SW480 (cell line): ENCODE results near the gene DCTPP1.

Source experiments
- DNase-seq: peaks from one replicate; pipeline ENCODE4 v3.0.0-alpha.2; 2016; ENCODE audit warnings: low spot score

The DCTPP1 gene

DNA sequence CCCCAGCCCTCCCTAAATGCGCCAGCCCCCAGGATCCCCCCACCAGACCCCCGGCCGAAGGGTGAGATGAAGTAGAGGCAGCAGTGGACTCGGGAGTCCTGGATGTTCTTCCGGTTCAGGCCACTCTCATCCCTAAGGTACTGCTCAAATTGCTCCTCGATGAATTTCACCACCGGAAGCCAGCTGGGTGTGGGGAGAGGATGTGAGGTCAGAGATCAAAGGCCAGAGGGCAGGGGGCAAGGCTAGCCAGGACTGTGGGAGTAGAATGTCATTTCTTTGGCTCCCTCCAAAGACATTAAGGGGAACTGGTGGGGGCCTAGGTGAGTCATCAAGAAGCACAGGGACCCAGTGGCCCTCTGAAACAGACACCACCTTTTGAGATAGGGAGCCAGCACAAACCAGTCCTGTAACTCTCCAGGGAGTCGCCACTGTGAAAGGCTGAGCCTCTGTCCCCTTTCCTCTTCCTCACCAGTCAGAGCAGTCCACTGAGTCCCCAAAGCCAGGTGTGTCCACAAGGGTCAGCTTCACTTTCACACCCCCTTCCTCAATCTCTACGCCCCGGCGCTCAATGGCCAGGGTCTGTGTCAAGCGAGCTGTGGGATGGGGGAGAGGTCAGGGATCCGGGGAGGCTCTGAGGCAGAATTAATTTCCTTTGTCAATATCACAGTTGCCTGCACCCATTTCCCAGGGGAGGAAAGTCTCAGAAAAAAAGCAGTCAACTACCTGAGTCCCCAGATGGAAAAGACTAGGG is 48.4 kb downstream of the DCTPP1 start:
- no peak for DNase-seq

DNA sequence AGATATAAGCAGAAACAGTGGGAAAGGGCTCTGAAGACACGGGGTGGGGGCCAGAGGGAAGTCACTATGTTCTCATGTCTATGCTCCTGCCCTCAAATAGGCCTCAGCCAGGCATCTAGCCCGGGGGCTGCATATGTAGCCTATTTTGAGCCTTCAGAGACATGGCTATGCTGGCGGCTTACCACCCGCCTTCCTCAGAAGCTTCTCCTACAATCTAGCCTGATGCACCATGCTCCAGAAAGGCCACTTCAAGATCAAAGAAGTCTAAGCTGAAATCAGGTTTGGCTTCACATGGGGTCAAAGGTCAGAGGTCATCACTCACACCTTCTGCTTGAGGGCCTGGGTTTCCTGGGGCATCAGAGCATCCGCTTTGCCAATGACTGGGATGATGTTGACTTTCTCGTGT is 49.0 kb downstream of the DCTPP1 start:
- DNase-seq, result no peak

DNA sequence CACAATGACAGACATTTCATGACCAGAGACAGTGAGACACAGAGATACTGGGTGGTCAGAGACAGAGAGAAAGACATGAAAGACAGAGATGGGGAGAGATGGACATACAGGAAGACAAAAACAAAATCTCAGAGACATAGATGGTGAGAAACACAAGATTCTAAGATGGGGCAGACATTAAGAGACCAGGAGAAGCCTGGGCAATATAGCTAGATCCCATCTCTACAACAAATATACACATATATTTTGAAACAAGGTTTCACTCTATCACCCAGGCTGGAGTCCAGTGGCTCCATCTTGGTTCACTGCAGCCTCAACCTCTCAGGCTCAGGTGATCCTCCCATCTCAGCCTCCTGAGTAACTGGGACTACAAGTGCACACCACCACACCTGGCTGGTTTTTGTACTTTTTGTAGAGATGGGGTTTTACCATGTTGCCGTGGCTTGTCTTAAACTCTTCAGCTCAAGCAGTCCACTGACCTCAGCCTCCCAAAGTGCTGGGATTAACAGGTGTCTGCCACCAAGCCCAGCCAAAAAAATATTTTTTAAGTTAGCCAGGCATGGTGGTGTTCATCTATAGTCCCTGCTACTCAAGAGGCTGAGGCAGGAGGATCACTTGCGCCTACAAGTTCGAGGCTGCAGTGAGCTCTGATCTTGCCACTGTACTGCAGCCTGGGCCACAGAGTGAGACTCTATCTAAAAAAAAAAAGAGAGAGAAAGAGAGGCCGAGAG is 49.6 kb downstream of the DCTPP1 start:
- no peak for DNase-seq

DNA sequence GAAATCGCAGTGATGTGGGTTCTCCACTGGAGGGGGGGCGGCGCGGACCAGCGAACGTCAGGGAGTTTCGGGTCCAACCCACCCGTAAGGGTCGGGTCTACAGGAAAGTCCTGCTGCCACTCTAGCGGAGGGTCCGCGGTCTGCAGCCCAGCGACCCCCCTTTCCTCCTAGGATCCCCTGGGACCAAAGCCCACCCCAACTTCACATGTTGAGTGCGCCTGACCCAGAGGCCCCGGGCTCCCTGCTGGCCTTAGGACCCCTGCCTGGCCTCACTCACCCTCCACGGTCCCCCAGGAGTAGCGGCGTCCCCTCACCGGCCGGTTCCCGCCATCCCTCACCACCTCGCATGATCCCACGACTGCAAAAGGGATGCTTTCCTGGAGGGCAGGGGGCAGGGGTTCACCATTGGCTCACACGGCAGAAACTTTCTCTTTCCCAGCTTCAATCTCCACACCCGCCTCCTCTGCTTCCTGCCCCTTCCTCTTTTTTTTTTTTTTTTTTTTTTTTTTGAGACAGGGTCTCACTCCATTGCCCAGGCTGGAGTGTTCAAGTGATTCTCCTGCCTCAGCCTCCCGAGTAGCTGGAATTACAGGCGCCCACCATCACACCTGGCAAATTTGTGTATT is 50.6 kb downstream of the DCTPP1 start:
- DNase-seq, result no peak

DNA sequence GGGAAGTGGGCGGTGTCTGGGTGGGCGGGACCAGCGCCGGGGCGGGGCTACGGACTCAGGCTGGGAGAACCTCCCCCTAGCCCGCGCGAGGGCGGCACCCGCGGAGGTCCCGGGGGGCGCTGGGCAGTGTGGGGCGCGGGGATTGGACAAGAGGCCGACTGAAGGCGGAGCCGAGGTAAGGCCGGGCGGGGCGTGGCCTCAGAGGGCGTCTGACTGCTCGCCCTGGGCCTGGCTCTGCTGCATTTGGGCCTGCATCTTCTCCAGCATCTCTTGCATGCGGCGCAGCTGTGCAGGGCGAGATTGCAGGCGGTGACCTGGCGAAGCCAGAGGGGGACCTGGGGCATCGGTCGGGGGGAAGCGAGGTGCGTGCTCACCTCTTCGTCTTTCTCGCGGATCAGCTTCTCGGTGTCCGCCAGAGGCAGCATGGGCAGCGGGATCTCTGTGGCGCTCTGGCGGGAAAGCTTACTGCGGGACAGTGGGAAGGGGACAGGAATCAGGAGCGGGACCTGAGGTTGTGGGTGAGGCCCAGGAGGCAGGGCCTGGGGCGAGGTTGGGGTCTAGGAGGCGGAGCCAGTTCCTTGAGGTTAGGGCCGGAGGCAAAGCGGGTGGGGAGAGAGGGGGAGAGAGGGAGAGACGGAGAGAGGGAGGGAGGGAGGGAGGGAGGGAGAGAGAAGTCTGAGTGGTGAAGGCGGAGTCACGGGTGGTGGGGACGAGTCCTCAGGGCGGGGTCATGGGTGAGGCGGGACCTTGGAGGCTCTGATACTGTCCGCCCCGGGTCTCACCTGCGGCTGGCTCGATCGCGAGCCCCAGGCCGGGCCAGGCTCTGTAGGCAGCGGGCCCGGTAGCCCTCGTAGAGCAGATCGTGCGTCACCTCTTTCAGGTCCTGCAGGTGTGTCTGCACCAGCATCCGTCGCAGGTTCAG is 51.3 kb downstream of the DCTPP1 start:
- DNase-seq, result peak; percentile 94

DNA sequence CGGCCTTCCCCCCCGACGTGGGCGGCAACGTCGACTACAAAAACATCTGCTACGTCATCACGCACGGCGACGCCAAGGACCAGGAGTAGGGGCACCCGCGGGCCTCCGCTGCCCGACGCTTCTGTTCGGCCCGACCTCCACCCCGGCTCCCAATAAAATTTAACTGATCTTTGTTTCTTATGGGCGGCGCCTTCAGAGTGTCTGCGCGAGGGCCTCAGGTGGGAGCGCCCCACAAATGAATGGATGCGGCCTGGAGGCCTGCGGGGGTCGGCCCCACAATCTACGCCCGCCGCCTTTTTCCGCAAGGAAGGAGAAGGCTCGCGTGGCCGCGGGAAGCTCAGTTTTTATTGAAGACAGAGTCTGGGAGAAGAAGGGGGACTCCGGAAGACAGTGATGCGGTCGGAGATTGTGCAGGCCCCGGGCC is 52.0 kb downstream of the DCTPP1 start:
- peak; percentile 92 for DNase-seq

DNA sequence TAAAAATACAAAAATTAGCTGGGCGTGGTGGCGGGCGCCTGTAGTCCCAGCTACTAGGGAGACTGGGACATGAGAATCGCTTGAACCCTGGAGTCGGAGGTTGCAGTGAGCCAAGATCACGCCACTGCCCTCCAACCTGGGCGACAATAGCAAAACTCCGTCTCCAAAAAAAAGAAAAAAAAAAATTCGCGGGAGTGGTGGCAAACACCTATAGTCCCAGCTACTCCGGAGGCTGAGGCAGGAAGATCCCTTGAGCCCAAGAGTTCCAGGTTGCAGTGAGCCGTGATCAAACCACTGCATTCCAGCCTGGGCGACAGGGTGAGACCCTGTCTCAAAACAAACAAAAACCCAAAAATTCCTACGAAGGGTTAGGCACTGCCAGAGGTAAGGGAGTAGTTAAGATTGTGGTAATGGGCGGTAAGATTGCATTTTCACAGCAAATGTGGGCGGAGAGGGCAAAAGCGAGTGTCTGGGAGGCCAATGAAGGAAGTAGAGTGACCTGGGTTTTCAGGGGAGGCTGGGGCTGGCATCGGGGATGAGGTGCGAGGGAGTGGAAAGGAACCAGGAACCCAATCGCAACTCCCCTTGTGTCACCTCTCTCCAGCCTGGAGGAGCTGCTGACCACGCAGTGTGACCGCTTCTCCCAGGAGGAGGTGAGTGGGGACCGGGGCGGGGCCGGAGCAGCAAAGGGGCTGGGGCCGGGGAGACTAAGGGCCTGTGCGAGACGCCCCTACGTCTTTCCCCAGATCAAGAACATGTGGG is 52.6 kb downstream of the DCTPP1 start:
- DNase-seq, result no peak

DNA sequence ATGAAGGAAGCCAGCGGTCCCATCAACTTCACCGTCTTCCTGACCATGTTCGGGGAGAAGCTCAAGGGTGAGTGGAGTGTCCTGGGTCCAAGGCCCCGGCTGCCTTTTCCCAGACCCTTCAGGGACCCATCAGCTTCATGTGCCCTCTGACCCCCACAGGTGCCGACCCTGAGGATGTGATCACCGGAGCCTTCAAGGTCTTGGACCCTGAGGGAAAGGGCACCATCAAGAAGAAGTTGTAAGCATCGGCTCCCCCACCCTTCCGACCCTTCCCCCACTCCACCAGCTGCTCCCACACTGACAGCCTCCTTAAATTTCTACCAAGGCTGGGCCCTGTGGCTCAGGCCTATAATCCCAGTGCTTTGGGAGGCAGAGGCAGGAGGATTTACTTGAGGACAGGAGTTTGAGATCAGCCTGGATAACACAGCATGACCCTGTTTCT is 53.3 kb downstream of the DCTPP1 start:
- no peak for DNase-seq

DNA sequence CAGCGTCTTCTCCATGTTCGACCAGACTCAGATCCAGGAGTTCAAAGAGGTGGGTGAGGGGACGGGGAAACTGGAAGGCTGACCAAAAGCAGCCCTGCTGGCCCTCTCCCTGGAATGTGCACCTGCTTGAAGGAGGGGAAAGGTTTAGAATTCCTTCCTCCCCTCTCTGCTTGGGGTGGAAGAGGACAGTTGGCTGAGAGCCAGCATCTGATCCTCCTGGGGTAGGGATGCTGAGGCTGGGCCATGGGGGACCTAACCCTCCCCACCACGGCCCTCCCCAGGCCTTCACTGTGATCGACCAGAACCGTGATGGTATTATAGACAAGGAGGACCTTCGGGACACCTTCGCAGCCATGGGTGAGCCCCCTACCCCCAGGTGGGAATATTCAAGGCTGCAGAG is 54.0 kb downstream of the DCTPP1 start:
- DNase-seq, result no peak

DNA sequence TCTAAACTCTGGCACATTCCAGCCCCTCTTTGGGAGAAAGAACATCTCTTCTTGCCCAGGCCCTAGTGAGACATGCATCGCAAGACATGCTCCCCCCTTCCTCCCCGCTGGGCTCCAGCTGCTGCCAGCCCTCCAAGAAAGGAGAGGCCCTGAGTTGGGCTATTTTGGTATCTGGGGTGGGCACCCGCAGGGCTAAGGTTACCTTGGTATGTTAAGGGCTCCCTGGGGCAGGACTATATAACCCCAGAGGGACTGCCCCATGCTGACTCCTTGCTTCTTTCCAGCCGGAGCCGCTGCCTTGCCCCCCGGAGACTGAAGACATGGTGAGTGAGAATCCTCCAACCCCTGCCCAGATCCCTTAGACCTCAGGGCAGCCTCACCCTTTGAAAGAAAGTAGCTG is 55.3 kb downstream of the DCTPP1 start, which contains the start of gene MYL11:
MYL11 (plus strand) TSS at position 265 of the 400 bp plus-strand sequence; CDS start at position 321, 56 bp downstream.
- DNase-seq, result no peak
